HG03196 (cell line): Measurements from ENCODE around the gene PRTN3.
"Not testable (repeated sequence)": the region's sequence is repeated elsewhere in the genome, so short reads cannot be mapped to it uniquely, and the experiment has no call there.

ENCODE experiments used
- ATAC-seq: cut with Tn5 transposase; IDR thresholded peaks from one replicate; pipeline ENCODE4 v1.9.1; 2021; ENCODE audit not compliant: unreplicated experiment

Gene PRTN3

GRCh38 chr19:862581-863314 is 21.9 kb downstream of the PRTN3 start:
- ATAC-seq, result no peak

- no peak for ATAC-seq
Observed at GRCh38 chr19:863315-863620, 22.5 kb downstream of the PRTN3 start.

GRCh38 chr19:866769-867300 is 26.0 kb downstream of the PRTN3 start:
- no peak for ATAC-seq

- ATAC-seq, result no peak
Observed at GRCh38 chr19:867301-867793, 26.5 kb downstream of the PRTN3 start.

- ATAC-seq, result no peak
Observed at GRCh38 chr19:867855-868457, 27.2 kb downstream of the PRTN3 start.

GRCh38 chr19:868458-869244 is 27.9 kb downstream of the PRTN3 start:
- no peak for ATAC-seq

- ATAC-seq, result no peak
Observed at GRCh38 chr19:869245-870177, 28.7 kb downstream of the PRTN3 start.

- ATAC-seq, result no peak
Observed at GRCh38 chr19:870314-870713, 29.5 kb downstream of the PRTN3 start.

- ATAC-seq, result no peak
Observed at GRCh38 chr19:870963-871401, 30.2 kb downstream of the PRTN3 start.

- ATAC-seq, result no peak
Observed at GRCh38 chr19:871446-872265, 30.9 kb downstream of the PRTN3 start.

- no peak for ATAC-seq
Observed at GRCh38 chr19:872266-872951, 31.6 kb downstream of the PRTN3 start.

- no peak for ATAC-seq
Observed at GRCh38 chr19:873084-873483, 32.3 kb downstream of the PRTN3 start.

- ATAC-seq, result no peak
Observed at GRCh38 chr19:873561-874041, 32.8 kb downstream of the PRTN3 start.

GRCh38 chr19:875265-875879 is 34.6 kb downstream of the PRTN3 start:
- ATAC-seq, result no peak

GRCh38 chr19:876089-876488 is 35.3 kb downstream of the PRTN3 start:
- no peak for ATAC-seq

GRCh38 chr19:876780-877314 is 36.0 kb downstream of the PRTN3 start:
- ATAC-seq, result no peak

GRCh38 chr19:877992-878660 is 37.3 kb downstream of the PRTN3 start:
- ATAC-seq, result not testable (repeated sequence)
